Stimulated activated CD4-positive, alpha-beta T cell treated with anti-CD3 and anti-CD28 coated beads, Interleukin-12 subunit alpha, Interleukin-12 subunit beta, amount 100 ng/mL, for 48 hours (primary cell): Measurements from ENCODE around the gene RHOT2.

Experiments
- DNase-seq, 3 donors: peaks; one replicate each; pipeline ENCODE4 v3.0.0-alpha.2; 2020; ENCODE audit warnings: low read depth in 2 of 3, low spot score in 1 of 3

Gene RHOT2

GRCh38 chr16:695355-696089 lies 27.6 kb downstream of the RHOT2 start:
- peak; percentile 40 to 60 (median 53) for DNase-seq

- DNase-seq = no peak
These were observed 31.2 kb downstream of the RHOT2 start for GRCh38 chr16:698911-699671.

DNA sequence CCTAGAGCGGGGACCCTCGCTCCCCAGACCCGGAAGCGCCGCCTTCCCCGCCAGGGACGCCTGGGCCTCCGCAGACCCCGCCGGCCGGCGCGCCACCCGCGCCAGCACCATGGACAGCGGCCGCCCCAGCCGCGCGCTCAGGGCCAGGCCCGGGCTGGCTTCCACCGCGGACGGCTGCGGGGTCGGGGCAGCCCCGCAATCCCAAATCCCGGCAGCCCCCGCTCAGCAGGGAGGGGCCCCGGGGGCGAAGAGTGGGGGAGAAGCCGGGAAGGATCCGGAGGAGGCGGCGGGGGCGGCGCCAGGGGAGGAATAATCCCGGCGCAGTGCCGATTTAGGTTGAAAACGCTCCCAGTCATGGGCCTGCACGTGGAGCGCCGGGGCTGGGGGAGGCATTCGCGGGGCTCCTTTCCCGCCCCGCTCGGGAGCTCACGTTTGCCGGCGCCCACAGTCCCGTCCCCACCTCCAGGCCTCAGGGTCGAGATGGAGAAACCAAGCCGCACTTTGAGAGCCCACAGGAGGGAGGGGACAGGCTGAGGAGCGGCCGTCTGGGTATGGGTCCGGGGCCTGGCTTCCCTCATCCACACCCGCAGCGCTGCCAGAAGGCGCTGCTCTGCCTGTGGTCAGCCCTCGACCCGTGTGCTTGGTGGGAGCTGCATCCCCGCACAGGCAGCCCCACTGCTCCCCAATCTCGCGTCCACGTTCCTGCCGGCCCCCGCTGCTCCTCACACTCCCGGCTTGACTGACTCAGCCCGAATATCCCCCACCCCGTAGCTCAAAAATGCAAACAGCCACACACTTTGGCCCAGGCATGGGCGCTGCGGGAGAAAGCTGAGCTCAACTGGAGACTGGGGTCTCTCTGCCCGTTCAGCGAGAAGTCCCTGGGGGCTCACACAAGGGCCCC lies 33.0 kb downstream of the RHOT2 start:
- DNase-seq = no peak

- DNase-seq = no peak
These were observed 34.4 kb downstream of the RHOT2 start for GRCh38 chr16:702341-702740.

DNA sequence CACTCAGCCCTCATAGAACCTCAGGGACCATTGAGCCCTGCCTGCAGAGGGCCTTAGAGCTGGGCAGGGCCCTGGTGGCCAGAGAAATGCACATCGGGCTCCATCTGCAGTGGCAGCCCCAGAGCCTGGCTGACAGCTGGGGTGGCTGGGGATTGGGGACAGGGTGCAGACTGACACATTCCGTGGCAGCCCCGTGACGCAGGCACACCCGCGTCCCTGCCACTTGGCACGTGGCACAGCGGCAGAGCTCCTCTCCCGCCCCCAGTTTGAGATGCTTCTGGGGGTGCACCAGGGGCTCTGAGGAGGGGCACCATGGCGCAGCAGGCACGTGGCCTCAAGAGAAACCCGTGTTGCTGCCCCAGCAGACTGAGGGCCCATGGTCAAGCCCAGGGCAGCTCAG lies 35.5 kb downstream of the RHOT2 start:
- no peak for DNase-seq

GRCh38 chr16:704047-704446 lies 36.1 kb downstream of the RHOT2 start:
- no peak for DNase-seq

DNA sequence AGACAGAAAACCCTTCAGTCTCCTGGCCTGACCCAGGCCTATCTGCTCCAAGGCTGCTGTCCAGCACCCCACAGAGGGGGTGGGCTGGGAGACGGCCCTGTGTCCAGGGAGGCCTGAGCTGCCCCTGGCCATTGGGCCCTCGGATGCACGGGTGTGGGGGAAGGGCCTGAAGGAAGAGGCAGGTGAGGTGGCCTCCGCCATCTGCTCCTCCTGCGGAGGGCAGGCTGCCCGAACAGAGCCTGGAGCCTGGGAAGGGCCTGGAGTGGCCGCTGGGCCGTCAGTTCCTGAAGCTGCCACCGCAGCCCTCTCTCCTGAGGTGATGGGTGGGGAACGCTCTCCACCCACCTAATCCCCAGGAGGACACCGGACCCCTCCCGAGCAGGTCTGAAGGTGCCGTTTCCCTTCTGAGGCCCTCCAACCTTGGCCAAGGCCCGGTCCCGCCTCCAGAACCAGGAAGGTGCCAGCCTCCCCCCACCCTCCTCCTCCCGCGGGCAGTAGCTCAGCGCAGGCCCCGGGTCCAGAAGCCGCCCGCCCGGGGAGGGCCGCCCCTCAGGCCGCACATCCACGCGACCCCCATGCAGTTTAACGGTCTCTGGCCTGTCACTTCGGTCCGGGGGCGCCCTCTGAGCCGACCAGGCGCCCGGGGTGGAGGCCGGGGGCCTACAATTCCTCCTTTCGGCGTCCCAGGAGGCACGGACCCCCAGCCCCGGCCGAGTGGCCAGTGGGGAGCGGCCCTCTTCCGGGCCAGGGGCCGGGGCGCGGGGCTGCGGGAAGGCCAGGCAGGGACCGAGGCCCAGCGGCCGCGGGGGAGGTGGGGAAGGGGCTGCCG lies 36.8 kb downstream of the RHOT2 start:
- no peak for DNase-seq

DNA sequence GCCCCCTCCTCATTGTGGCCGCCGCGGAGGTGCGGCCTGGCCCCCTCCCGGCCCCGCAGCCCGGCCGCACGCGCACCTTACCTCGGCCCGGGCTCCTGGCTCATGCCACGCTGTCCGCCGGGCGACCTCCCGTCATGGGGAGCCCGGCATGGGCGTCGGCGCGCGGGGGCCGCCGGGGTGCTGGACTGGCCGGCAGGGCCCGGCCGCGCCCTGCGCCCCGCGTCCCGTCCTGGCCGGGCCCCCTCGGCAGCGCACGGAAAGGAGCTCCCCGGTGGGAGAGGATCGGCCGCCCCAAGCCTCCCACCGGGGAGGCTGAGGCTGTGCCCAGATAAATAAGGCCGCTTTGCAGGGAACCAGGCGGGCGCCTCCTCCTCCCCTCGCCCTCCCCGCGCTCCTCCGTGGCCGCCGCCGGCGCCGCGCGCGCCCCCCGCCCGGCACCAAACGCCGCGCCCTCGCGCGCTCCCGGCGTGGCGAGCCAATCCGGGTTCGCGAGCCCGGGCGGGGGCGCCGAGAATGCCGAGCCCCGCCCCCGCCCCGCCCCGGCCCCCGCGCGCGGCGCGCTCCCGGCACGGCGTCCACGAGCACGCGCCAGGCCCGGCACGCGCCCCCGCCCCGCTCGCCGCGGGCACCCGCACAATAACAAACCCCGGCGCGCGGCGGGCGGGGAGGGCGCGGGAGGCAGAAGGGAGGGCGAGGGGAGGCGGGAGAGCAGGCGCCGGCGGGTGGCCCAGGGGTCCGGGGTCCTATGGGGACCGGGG lies 37.7 kb downstream of the RHOT2 start, which contains the start of gene FBXL16:
Gene FBXL16 (minus strand): TSS at position 371 of the 758 bp plus-strand sequence. CDS start 8,396 bp downstream, outside the sequence.
- DNase-seq = no peak

- no peak for DNase-seq
These were observed 38.5 kb downstream of the RHOT2 start for GRCh38 chr16:706189-707061.

- no peak for DNase-seq
These were observed 39.2 kb downstream of the RHOT2 start for GRCh38 chr16:707062-707538.

DNA sequence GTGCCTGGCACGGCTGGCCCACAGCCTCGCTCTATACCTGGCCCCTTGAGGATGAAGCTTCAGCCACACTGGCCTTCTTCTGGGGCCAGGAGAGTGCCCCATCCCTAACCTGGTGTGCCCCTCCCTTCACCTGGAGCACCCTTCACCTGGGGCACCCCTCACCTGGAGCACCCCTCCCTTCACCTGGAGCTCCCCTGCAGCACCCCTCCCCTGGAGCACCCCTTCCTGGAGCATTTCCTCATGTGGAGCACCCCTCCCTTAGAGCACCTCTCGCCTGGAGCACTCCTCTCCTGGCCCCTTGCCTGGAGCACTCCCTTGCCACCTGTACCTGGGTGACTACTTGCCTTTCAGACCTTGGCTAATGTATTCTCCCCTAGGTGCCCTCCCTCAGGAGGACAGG lies 40.1 kb downstream of the RHOT2 start:
- no peak for DNase-seq

- no peak for DNase-seq
These were observed 41.0 kb downstream of the RHOT2 start for GRCh38 chr16:708959-709358.

DNA sequence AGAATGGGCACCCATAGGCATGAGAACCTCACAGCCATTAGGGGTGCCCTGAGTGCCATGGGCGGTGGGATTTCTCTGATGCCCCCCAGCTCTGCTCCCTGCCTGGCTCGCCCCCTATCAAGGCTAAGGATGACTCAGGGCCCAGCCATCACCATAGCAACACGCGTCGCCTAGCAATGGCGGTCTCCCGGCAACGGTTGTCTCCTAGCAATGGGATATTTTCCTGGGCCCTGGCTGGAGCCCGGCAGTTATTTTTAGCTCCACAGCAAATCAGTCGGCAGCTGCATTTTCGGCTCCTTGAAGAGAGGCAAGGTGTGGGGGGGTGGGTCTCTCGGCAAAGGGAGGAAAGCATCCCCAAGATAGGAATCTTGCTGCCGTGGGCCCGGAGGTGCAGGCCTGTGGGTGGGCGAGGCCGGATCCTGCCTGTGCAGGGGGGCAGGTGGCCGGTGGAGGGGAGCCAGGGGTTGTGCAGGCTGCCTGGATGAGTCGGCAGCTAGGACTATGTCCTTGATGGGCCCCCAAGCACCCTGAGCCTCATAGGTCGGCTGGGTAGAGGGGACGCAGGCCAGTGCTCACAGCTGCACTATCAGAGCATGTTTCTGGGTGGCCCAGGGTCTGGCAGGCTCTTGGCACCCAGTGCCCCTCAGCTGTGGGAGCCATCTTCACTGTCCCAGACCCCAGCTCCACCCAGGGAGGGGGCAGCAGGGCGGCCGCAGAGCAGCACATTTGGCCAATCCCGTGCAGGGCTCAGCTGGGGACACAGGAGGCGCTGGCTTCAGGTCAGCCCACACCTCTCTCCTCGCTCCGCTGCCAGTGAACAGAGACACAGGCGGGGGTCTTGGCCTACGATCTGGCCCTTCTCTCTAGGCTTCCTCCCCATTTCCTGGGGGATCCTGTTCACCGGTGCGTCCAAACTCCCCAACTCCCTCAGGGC lies 41.9 kb downstream of the RHOT2 start:
- DNase-seq = no peak

DNA sequence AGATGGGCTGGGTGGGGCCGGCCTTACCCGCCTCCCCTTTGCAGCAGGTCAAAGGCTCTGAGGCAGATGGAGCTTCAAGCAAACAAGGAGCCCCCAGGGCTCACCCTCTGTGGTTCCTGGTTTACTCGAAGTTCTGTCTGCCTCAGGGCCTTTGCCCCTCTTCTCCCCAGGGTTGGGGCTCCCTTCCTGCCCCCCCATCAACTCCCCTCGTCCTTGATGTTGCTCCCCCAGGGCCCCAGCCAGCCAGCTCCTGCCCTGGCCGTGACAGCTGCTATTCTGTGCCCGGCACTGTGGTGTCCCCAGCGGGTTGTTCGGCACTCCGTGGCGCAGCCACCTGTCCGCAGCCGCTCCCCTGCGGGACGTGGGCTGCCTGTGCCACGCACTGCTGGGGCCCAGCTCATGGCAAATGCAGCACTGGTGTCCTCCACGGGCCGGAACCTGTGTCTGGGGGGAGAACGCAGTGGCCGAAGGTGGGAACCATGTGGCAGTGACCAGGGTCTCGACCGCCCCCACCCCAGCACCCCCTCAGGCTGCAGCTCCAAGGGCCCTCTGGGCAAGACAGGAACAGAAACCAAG lies 42.7 kb downstream of the RHOT2 start:
- no peak for DNase-seq

DNA sequence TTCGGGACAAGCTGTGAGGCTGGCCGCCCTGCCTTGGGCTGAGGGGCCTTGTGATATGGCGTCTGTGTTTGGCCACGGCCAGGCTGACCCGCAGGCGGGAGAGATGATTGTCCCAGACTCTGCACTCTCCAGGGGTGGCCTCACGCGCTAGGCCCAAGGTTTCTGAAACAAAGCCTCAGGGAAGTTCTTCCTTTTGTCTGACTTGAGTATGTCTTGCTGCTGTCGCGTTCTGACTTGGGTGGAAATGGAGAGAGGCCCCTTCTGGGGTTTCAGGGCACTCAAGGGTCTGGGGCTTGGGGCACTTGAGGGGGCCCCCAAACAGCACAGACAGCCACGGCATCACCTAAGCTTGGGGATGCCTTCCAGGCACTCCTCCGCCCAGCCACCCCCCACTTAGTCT lies 43.2 kb downstream of the RHOT2 start:
- DNase-seq = no peak

DNA sequence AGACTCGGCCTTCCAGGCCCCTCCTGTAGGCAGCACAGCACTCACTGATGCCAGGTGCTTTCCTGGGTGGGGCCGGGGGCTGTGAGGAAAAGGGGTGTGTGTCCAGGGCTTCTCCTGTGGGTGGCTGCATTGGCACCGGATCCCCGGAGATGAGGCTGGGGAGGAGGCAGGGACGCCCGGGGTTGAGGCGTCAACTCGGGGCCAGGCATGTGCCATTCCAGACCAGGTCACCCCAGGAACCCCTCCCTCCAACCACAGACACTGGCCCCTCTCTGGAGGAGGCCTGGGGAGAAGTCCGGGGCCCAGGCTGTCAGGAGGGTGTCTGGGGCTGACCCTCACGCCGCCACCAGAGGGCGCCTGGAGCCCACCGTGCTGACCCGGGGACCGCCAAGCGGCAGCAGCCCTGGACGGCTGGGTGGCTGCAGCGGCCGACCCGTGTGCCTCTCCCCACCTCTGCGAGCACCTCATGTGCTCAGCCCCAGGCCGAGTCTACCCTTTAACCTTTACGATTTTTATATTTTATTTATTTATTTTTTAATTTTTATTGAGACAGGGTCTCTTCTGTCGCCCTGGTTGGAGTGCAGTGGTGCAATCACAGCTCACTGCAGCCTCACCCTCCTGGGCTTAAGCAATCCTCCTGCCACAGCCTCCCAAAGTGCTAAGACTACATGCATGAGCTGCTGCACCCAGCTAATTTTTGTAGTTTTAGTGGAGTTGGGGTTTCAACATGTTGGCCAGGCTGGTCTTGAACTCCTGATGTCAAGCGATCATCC lies 43.8 kb downstream of the RHOT2 start:
- DNase-seq = peak; percentile 47 to 75 (median 70)
